ENCODE data around the gene NKD2.

The NKD2 gene

DNA sequence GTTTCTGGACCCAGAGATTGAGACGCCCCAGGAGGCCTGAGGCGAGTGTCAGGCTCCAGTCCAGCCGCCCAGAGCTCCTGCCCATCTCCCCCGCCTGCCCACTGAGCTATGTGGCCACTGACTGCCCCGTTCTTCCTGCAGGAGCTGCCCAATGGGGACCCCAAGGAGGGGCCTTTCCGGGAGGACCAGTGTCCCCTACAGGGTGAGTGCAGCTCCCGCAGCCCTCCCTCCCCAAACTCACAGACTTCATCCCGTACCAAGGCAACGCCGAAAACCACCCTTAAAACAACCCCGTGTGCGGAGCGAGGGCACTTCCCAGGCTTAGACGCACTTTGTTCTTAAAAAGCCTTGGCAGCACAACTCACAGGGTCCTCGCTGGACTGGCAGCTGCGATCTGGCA, 23.4 kb downstream of the NKD2 start:
- no peak for DNase-seq

- DNase-seq: no peak
These were observed 24.0 kb downstream of the NKD2 start for GRCh38 chr5:1032551-1033027.

DNA sequence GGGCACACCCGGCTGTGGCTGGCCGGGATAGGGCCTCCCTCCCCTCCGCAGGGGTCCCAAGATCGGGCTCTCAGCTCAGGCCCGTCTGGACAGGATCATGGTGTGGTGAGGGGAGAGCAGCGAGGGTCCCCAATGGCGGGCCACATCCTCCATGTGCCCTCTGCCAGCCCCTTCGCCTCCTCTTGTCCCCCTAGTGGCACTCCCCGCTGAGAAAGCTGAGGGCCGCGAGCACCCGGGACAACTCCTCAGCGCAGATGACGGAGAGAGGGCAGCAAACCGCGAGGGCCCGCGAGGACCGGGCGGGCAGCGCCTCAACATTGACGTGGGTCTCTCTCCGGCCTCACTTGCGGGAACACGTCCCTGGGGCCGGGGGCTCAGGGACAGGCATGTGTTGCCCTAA, 24.6 kb downstream of the NKD2 start:
- no peak for DNase-seq

DNA sequence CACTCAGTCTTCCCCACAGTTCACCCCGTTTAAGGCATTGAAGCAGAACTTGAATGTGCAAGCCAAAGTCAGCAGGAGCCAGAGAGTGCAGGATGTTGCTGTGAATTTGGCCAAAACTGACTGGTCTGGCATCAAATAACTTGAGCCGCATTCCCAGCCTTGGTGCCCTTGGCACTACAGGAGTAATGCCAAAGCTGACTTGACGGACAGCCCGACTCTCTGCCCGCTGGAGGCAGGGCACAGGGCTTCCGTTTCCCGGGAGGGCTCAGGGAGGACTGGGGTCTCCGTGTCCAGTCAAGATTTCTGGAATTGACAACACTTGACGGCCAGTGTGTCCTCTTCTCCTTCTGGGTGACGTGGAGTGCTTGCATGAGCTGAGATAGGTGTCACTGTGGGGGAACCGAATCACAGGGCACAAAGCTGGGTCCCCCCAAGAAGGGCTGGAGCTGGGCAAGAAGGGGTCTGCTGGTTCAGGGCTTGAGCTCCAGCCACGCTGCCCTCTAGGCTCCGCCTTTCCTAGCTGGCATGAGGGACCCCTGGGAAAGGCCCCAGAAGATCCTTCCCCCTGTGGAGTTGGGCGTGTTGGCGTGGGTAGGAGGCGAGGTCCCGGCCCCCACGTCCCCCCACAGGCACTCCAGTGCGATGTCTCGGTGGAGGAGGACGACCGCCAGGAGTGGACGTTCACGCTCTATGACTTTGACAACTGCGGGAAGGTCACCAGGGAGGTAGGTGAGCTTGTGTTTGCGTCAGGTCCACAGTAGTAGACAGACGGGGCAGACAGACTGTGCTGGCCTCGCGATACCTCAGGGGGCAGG, 25.2 kb downstream of the NKD2 start:
- no peak for DNase-seq

DNA sequence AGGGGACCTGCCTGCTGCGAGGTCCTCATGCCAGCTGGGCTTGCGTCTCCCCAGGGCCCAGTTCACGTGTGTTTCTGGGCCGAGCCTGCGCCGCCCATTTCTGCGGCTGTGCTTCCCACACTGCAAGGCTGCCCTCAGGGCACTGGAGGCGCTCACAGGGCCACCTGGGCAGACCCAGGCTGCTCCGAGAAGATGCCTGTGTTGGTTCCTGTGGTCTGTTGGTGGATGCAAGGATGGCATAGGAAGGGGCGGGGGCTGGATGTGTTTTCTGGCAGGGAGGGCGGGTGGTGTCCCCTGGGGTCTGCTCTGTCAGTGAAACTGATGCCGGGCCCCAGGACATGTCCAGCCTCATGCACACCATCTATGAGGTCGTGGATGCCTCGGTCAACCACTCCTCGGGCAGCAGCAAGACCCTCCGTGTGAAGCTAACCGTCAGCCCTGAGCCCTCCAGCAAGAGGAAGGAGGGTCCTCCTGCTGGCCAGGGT, 25.9 kb downstream of the NKD2 start:
- no peak for DNase-seq

GRCh38 chr5:1034986-1035385, 26.4 kb downstream of the NKD2 start:
- DNase-seq: no peak

- no peak for DNase-seq
These were observed 27.1 kb downstream of the NKD2 start for GRCh38 chr5:1035421-1036405.

DNA sequence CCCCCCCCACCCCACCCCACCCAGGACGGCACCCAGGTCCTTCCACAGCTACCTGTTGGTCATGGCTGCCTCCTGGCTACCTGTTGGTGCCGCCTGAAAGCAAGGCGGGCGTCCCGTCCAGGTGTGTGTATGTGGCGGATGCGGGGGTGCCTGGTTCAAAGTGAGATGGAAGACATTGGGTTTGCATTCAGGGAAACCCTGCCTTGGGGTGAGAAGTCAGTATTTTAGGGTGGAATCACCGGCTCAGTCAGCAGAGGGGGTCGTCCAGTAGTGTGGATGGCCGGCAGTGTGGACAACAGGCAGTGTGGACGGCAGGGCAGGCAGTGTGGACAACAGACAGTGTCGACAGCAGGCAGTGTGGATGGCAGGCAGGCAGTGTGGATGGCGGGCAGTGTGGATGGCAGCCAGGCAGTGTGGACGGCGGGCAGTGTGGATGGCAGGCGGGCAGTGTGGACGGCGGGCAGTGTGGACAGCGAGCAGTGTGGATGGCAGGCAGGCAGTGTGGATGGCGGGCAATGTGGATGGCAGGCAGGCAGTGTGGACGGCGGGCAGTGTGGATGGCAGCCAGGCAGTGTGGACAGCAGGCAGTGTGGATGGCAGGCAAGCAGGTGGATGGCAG, 28.0 kb downstream of the NKD2 start:
- no peak for DNase-seq

DNA sequence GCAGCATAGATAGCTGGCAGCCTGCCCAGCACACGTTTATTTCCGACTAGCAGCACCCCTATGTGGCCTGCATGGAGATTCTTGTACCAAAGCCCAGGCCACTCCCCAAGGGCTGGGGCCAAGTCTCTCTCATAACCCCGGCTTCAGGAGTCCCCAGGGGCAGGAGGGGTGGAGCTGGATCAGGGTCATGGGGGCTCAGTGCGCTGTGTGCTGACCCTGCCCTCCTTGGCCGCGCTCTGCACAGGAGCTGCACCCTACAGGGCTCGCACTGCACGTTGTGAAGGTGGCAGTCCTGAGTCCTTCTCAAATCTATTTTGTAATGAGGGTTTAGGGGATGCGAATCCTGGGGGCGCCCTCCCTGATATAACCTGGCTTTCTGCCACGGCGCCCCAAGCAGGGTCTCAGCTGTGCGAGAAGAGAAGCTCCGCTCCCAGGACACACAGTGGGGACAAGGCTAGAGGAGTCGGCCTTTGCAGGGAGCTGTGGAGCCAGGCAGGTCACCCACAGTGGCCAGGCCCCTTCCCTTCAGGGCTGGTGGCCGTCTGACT, 28.6 kb downstream of the NKD2 start:
- DNase-seq: no peak

DNA sequence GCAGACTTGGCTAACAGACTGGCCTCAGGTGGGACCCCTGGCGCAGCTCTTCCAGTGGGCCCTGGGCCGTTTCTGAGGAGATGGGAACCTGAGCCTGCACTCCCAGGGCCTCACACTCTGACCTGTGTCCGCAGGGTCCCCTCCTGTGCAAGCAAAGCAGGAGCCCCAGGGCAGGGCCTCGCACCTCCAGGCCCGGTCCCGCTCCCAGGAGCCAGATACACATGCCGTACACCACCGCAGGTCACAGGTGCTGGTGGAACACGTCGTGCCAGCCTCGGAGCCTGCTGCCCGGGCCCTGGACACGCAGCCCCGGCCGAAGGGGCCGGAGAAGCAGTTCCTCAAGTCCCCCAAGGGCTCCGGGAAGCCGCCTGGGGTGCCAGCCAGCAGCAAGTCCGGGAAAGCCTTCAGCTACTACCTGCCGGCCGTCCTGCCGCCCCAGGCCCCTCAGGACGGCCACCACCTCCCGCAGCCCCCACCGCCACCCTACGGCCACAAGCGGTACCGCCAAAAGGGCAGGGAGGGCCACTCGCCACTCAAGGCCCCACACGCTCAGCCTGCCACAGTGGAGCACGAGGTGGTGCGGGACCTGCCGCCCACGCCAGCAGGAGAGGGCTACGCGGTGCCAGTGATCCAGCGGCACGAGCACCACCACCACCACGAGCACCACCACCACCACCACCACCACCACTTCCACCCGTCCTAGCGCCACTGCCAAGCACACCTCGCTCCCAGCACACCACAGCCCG, 29.2 kb downstream of the NKD2 start:
- no peak for DNase-seq

DNA sequence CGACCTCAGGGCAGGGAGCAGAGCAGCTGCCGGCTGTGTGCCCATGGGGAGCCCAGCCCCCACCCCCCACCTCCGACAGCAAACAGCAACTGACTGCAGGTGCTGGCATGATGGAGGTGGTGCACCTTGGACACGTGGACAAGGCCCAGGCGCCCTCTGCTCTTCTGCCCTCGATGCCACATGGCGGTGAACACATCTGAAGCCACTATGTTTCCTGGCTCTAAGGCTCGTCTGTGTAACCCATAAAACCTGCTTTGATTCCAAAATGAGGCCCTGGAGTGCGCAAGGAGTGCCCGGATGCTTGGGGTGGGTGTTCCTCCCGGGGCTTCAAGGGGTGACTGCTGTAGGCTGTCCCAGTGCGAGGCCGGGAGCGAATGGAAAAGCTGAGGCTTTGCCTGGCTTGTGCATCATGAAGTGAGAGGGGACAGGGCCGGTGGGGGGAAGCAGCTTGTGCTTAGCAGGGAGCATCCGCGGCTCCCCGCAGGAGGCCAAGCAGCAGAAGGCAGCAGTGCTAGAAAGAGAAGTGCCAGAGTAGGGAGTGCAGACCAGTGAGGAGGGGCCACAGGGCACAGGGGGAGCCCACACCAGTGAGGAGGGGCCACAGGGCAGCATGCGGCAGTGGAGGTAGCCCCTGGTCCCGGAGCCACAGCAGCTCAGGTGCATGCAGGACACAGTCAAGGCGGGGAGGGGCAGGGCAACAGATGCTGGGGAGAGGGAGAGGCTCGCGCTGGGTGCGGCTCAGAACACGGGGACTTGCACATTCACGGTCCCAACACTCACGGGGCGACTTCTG, 30.0 kb downstream of the NKD2 start:
- DNase-seq: no peak

GRCh38 chr5:1039210-1039548, 30.6 kb downstream of the NKD2 start:
- DNase-seq: no peak

- no peak for DNase-seq
These were observed 31.2 kb downstream of the NKD2 start for GRCh38 chr5:1039706-1040260.

DNA sequence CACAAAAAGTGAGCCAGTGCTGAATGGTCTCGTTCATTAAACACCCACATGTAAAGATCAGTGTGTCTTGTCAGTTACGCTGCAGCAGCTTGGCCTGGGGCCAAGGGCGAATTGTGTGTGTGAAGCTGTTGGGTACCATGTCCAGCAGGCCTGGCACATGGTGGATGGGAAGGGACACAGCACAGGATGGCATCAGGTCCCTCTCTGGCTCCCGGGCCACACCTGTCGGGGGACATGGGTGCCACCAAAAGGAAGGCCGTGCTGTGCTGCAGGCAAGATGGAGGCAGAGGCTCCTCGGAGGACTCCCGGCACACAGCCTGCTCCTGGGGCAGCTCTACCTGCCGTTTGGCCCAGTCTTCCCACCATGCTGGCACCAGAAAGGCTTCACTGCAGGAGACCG, 32.0 kb downstream of the NKD2 start:
- DNase-seq: no peak

DNA sequence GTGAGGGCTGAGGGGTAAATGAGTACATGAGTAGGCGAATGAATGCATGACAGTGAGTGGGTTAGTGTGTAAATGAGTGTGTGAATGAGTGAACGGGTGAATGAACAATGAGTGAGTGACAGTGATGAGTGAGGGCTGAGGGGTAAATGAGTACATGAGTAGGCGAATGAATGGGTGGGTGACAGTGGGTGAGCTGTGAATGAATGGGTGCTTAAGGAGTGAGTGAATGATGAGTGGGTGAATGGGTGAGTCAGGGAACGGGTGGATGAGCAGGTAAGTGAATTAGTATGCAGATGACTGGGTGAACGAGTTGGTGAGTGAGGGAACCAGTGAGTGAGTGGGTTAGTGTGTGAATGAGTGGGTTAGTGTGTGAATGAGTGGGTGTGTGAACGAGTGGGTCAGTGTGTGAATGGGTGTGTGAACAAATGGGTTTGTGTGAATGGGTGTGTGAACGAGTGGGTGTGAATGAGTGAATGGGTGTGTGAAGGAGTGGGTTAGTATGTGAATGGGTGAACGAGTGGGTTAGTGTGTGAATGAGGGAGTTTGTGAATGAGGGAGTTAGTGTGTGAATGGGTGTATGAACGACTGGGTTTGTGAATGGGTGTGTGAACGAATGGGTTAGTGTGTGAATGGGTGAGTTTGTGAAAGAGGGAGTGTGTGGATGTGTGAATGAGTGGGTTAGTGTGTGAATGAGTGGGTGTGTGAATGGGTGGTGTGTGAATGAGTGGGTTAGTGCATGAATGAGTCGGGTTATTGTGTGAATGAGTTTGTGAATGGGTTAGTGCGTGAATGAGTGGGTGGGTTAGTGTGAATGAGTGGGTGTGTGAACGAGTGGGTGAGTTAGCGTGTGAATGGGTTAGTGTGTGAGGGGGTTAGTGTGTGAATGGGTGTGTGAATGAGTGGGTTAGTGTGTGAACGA, 32.9 kb downstream of the NKD2 start:
- no peak for DNase-seq

- no peak for DNase-seq
These were observed 34.0 kb downstream of the NKD2 start for GRCh38 chr5:1042626-1043025.

- no peak for DNase-seq
These were observed 34.7 kb downstream of the NKD2 start for GRCh38 chr5:1043327-1043726.

DNA sequence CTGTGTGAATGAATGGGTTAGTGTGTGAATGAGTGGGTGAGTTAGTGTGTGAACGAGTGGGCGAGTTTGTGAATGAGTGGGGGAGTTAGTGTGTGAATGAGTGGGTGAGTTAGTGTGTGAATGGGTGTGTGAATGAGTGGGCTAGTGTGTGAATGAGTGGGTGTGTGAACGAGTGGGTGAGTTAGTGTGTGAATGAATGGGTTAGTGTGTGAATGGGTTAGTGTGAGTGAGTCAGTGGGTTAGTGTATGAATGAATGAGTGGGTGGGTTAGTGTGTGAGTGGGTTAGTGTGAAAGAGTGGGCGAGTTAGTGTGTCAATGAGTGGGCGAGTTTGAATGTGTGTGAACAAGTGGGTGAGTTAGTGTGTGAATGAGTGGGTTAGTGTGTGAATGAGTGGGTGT, 35.5 kb downstream of the NKD2 start:
- DNase-seq: no peak

GRCh38 chr5:1045960-1046560, 37.5 kb downstream of the NKD2 start:
- DNase-seq: no peak

Data from right forelimb (tissue), 1 donor.